IMR-90 (cell line): ENCODE results near the gene KMT2C.

Source experiments
- BHLHE40 ChIP-seq: fragments of 150-350 bp; IDR thresholded peaks from 2 replicates; pipeline ENCODE4 v1.6.1; 2016; ENCODE audit warnings: mild to moderate bottlenecking, low read depth, low read length
- CEBPB ChIP-seq: IDR thresholded peaks from 2 replicates; pipeline ENCODE4 v1.6.1; 2012; ENCODE audit warnings: low read depth, low read length, improper control_type of control experiment
- MXI1 ChIP-seq: IDR thresholded peaks from 2 replicates; pipeline ENCODE4 v1.6.1; 2012; ENCODE audit warnings: low read depth, mild to moderate bottlenecking, low read length, moderate library complexity, borderline replicate concordance
- POLR2A ChIP-seq: IDR thresholded peaks from 2 replicates; pipeline ENCODE4 v1.6.1; 2012; ENCODE audit warnings: mild to moderate bottlenecking, low read depth, low read length
- RAD21 ChIP-seq: IDR thresholded peaks from 2 replicates; pipeline ENCODE4 v1.6.1; 2012; ENCODE audit warnings: low read length, improper control_type of control experiment
- RFX5 ChIP-seq: IDR thresholded peaks from 2 replicates; pipeline ENCODE4 v1.8.0; 2012; ENCODE audit warnings: low read depth, mild to moderate bottlenecking, low read length, moderate library complexity
- TF ChIP-seq, protein P1 (sequence below): conservative IDR thresholded peaks from 2 replicates; pipeline ENCODE4 v1.5.1; 2012; ENCODE audit warnings: mild to moderate bottlenecking, low read depth, low read length, improper control_type of control experiment
- TF ChIP-seq, protein P2 (sequence below): fragments of 150-350 bp; IDR thresholded peaks from 2 replicates; pipeline ENCODE4 v1.6.1; 2017; ENCODE audit warnings: mild to moderate bottlenecking, antibody characterized with exemption, low read length, low read depth

DNA sequence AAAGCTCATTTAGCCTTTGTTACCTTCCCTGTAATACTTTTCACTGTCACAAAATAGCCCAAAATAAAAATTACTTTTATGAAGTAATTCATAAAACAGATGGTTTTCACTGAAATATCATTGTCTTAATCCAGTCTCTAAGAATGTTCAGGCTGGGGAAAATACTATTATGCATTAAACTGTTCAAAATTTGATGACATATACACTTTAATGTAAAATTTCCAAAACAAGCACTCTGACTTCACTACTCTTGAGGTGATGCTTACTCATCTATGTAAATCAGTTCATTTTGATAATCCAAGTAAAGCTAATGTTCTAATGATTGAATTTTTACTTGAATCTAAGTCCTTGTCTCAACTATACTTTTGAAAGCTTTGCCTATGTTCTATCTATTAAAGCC lies 127.9 kb downstream of the KMT2C start:
- TF ChIP-seq, protein P1, sequence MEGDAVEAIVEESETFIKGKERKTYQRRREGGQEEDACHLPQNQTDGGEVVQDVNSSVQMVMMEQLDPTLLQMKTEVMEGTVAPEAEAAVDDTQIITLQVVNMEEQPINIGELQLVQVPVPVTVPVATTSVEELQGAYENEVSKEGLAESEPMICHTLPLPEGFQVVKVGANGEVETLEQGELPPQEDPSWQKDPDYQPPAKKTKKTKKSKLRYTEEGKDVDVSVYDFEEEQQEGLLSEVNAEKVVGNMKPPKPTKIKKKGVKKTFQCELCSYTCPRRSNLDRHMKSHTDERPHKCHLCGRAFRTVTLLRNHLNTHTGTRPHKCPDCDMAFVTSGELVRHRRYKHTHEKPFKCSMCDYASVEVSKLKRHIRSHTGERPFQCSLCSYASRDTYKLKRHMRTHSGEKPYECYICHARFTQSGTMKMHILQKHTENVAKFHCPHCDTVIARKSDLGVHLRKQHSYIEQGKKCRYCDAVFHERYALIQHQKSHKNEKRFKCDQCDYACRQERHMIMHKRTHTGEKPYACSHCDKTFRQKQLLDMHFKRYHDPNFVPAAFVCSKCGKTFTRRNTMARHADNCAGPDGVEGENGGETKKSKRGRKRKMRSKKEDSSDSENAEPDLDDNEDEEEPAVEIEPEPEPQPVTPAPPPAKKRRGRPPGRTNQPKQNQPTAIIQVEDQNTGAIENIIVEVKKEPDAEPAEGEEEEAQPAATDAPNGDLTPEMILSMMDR, result no peak
- TF ChIP-seq POLR2A (no peak), RAD21 (no peak), CEBPB (no peak), BHLHE40 (no peak), RFX5 (no peak), MXI1 (no peak)
- TF ChIP-seq, protein P2, sequence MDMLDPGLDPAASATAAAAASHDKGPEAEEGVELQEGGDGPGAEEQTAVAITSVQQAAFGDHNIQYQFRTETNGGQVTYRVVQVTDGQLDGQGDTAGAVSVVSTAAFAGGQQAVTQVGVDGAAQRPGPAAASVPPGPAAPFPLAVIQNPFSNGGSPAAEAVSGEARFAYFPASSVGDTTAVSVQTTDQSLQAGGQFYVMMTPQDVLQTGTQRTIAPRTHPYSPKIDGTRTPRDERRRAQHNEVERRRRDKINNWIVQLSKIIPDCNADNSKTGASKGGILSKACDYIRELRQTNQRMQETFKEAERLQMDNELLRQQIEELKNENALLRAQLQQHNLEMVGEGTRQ, result no peak
